HG02759 (cell line): ENCODE data around the gene CRNKL1.
"Not testable (repeated sequence)": the region's sequence is repeated elsewhere in the genome, so short reads cannot be mapped to it uniquely, and the experiment has no call there.

Source experiments
- ATAC-seq: cut with Tn5 transposase; IDR thresholded peaks from one replicate; pipeline ENCODE4 v1.9.1; 2021; ENCODE audit warnings: mild to moderate bottlenecking, moderate library complexity; ENCODE audit not compliant: unreplicated experiment

Gene CRNKL1

DNA sequence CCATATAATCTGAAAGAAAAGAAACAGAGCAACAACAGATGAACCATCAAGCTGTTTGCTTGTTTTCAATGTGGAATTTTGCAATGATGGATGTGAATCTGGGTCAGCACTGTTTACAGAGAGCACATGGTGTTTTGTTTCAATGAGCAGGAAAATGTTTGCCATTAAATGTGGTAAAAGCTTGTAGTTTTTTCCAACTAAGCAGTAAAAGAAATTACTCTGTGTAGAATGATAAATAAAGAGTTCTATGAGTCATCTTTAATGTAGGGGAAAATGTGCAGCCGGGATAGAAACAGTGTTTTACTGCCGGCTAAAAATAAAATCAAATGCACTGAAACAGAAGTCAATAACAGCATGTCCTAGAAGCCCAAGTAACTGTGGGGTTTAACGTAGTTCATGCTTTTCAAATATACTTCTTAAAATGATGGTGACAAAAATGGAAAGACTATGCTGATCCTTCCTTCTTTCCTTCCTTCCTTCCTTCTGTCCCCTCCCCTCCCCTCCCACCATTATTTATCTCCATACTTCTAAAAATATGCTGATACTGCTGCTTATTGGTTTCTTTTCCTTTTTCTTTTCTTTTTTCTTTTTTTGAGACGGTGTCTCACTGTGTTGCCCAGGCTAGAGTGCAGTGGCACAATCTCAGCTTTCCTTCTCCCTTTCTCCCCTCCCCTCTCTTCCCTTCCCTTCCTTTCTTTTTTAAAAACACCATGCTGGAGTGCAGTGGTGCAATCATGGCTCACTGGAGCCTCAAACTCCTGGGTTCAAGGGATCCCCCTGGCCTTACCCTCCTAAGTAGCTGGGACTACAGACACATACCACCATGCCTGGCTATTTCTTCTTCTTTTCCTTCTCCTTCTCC, 41.4 kb downstream of the CRNKL1 start:
- ATAC-seq = no peak

DNA sequence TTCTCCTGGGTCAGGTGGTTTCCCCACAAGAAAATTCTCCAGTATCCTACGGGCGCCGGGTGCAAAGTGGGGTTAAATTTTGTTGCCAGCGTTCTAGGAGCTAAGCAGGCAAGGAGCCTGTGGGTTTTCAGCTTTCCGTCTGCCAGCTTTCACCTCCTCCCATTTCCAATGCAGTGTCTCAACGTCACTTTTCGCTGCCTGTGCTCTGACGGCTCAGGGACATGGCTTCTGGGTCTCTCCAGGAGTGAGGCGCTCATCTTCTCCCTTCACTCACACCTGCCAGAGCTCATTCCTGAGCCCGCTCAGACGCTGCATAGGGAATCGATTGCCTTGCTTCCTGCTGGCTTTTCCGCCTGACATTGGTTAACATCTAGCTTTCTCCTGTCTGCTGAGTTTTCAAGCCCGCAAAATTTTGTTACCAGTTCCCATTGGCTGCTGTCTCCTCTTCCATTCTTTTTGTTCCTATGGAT, 42.4 kb downstream of the CRNKL1 start:
- no peak for ATAC-seq

DNA sequence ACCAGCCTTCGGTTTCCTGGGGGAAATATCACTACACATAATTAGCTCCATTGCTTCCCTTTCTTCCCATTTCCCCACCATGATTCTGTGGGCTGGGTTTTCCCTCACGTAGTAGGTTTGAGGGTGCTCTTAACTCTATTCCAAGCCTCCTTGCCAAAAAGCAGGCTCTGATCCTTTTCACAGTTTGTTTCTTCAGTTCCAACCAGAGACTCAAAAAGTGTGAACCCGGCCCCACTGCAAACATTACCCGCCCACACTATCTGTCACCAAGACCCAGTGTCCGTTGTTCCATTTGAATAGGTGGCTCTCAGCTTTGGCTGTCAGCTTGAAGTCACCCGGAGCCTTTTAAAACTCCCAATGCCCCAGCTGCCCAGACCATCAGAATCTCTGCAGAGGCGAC, 46.9 kb downstream of the CRNKL1 start:
- no peak for ATAC-seq

DNA sequence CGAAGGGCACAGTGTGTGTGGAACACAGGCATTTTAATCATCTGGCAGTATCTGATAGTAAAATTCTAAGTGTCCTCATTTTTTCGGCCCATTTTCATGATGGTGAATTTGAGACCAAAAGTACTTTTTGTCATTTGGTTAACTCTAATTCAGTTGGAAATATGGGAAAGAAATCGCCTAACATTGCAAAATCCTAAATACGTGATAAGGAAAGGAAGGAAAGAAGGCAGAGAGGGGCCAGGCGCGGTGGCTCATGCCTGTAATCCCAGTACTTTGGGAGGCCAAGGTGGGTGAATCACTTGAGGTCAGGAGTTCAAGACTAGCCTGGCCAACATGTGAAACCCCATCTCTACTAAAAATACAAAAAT, 48.3 kb downstream of the CRNKL1 start:
- ATAC-seq = not testable (repeated sequence)

DNA sequence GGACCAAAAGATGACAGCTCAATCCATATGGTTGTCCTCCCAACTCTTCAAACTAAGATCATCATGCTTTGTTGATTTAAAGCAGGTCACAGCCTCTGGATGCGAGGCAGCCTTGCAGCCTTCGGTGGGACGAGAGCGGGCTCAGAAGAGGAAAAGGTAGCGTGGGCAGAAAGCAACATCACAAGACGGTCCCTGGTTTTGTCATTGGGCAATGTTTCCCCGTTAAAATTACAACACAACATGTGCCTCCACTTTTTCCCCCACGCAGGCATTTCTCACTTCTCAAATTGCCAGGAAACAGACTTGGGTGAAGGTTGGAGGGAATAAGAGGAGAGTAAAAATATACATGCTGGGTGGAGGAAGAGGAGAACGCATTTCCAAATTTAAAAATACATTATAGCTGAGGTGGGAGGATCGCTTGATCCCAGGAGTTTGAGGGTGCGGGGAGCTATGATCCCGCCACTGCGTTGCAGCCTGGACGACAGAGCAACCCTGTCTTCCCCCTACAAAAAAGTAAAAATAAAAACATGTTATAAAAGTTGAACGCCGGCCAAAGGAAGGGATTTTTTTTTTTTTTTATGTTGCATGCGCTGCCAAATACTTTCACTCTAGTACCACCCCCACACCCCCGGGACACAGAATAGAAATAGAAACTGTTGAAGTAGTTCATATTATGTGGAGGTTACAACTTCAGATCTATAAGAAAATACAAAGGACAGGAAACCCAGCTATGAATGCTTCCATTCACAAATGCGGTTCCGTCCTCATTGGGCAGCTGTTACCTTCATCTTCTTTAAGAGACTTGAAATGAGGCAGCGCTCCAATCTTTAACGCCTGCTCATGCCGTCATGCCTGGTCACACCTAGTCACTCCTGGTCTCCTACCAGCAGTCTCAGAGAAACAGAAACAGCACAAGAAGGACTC, 49.0 kb downstream of the CRNKL1 start:
- no peak for ATAC-seq

DNA sequence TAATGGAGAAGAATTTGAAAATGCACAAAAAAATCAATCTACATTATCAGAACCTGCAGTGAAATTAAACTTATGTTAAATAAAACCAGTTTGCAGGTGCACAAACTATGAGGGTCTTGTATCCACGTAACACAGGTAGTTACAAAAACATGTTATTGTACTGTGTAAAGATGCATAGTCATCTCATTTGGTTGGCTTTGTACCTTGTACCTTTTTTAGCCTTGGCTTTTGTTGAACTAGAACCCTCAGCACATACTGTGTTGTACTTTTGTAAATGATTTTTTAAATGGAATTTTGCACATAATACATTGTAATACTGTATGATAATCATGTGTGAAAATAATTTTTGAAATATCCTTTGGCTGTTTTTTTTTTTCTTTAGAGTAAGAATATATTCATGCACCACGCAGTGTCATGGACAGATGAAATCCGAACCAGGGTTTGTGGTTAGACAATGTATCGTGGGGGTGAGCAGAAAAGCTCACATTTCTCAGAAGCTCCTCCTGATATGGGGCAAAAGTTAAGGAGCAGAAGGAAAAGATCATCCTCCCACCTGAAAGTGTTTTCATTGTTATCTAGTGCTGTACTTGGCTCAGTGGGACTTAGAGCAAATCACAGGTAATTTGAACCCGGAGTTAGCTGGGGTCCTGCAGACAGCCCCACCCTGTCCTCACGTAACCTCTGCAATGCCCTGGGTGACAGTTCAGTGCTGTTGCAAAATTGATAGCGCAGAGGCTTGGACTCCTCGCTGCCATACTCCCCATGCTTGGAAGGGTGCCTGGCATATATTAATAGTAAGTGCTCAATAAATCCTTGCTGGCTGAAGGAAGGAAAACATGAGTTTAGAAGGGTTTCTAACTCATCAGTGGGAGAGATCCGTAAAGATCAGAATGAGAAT, 49.9 kb downstream of the CRNKL1 start:
- no peak for ATAC-seq

DNA sequence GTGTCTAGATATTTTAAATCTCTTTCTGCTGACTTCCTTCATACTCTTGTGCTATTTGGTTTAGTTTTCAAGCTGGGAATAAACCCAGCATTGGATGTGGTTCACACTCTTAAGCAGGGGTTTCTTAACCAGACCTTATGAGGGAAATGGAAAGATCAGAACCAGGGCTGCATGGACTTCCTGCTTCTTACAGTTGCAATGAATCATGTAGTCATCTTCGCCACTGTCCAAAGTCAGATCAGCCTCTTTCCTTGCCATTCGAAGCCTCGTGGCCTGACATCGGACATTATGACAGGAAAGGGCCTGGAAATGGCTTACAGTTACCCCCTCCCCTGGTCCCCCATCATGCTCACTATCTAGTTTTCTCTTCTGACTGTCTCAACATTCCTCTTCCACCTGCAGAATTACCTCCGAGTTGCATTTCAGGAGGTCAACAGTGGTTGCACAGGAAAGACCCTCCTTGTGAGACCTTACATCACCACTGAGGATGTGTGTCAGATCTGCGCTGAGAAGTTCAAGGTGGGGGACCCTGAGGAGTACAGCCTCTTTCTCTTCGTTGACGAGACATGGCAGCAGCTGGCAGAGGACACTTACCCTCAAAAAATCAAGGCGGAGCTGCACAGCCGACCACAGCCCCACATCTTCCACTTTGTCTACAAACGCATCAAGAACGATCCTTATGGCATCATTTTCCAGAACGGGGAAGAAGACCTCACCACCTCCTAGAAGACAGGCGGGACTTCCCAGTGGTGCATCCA, 51.9 kb downstream of the CRNKL1 start:
- ATAC-seq = no peak

DNA sequence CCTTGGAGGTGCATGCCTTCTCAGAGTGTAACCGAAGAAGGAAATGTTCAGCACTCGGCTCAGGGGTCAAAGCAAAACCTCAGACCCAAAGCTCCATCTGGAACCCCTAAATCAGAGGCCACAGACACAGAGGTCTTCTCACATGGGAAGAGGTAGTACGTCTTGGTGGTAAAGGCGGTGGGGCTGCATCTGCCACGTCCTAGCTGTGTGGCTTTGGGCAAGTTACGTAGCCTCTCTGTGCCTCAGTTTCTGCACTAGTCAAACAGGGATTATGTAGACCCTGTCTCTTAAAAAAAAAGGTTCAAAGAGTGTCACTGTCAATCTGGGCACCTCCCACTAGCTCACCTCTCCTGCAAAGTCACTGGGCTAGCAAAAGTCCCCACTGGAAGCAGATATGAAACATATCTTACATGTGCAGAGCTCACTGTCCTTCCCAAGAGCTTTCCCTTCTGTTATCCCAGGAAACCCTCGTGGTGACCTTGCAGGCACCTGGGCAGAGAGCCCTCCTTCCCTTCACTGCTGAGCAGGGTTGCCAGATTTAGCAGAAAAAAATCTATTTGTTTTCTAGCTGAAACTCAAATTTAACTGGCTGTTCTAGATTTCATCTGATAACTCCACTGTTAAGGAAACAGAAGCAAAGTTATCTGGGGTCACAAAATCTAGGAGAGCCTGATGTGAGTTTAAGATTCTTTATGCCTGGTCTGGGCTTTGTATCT, 53.1 kb downstream of the CRNKL1 start:
- no peak for ATAC-seq

DNA sequence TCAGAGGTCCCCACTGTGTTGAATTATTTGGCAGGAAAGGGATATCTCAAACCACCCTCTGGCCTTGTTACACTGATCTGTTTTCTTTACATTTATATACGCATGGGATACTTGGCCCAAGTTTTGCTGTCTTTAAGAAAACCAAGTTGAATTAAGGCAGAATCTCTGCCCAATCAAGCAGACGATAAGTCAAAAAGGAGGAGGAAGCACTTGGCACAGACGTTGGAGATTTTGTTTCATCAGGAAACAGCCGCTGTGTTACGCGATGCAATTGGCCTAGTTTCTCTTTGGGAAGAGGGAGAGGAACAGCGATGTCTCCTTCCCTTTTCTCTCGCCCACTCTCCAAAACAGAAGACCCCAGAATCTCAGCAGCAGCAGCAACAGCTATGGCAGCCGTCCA, 55.3 kb downstream of the CRNKL1 start:
- ATAC-seq = no peak

DNA sequence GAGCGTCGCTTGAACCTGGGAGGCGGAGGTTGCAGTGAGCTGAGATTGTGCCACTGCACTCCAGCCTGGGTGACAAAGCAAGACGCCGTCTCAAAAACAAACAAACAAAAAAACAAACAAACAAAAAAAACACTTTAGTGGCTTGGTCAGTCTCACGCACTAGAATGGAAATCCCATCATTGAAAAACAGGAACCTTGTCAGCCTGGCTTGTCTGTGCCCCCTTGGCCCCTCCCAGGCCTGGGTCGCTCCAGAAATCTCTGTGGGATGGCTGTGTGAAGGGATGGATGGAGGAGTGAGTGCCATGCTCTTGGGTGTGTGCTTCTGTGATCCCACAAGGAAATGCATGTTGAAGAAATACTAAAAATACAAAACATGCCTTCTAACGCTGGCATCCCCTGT, 56.0 kb downstream of the CRNKL1 start:
- no peak for ATAC-seq

DNA sequence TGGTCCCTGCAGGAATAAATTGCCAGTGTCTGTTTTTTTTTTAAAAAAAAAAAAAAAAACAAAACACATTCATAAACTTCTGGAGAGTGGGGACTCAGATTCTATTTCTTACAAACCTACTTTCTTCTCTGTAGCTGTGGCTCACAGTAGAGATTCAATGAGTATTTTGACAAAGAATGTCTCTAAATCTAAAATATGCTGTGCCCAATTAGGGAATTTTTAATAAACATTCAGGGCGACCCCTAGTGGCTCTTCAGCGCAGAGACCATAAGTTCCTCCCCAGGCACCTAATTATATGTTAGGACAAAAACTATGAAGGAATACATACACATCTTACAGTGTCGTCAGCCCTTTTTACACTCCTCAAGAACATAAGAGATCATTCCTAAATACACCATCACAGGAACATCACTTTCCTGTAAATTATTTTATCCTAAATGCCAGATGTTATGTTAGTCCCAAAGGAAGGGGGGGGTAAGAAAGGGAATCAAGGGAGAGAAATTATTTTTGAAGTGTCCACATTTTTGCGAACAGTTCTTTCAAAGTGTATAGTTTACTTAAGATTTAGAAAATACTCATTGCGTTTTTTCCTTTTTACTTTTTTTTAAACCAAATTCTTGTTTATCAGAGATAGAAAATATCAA, 56.9 kb downstream of the CRNKL1 start:
- ATAC-seq = no peak

DNA sequence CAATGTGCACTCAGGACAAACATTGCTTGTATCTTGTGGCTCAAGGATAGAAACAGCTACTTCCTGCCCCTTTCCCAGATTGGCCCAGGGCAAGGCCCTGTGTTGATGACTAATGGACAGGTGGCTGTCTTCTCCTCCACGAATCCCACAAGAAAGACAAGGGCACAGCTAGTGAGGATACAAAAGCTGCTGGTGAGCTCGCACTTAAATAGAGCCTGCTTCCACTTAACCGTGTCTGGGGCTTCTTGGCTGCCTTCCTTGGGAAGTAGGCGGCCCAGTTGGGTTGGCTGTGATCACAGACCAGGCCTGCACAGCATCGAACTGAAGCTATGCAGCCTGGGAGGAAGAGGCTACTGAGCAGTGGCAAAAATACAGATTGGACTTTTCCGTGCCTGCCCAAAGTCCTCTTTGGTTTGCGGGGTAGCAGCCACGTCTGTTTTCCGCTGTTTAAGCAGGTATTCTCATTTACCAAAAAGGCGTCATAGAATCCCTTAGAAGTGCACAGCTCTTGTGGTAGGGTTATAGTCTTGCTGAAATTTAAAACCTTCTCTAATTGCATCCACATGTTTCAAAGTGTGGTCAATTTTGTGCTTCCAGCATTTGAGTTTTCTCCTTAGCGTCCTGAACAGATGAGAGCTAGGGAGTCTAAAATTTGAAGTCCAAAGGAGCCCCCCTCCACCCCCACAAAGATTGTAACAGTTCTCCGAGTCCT, 58.2 kb downstream of the CRNKL1 start:
- no peak for ATAC-seq

DNA sequence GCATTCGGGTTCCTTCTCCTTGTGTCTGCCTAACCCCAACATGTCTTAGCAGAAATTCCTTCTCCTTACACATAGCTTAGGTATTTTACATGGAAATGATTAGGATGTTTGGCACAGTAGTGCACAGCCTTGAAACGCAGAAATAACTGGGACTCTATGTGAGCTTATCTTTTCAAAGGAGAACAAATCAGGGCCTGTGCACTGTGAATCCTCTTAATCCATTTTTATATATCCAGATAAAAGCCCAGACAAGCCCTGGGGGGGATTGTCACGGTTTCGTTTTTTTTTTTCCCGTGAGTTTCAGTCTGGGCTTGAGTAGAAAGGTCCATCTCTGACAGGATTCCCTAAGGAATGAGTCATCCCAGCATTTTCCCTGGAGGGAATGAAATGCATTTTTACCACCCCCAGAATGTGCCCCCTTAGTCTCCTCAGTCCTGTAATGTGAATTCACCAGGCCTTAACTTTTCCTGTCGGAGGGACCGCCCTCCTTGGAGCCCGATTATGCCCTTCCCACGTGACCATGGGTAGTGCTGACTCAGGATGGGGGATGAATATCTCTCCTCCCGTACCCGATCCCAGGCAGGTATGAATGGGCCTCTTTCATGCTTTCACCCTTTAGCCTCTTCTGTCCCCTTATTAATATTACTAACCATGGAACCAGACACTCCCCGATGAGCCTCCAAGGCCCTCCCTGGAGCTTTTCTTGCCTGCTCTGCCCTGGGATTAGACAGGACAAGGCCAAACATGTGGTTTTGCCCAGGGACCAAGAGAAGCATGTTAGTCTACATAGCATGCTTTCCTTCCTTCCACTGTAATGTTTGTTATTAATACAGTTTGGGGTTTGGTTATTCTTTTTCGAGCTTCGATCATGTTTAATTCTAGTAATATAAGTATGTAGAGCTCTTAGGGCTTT, 59.0 kb downstream of the CRNKL1 start:
- ATAC-seq = no peak

DNA sequence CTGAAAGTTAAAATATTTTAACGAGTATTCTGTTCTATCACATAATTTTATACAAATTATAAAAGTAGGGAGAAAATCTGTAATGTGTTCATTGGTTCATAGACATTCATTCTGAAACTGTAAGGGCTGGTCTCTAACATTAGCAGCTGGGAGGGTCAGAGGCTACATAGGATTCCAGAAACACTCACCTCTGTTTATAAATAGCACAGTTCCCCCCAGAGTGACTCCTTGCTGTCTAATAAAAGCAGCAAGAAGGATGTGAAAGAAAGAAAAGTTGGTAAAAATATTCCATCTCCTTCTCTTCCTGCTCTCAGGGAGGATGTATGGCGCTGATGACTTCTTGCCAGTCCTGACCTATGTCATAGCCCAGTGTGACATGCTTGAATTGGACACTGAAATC, 60.4 kb downstream of the CRNKL1 start:
- no peak for ATAC-seq

DNA sequence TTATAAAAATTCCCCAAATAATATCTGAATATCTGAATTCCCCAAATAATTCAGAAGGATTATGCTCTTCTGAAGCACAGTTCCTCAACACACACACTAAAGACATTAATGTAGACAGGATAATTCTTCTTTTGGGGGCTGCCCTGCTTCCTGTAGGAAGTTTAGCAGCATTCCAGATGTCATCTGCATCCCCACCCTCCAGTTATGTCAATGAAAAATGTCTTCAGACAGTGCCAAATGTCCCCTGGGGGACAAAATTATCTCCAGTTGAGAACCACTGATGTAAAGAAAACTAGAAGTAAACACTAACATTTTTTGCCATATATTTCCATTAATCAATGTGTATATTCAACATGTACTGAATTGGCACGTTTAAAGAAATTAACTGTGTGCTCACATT, 61.0 kb downstream of the CRNKL1 start:
- no peak for ATAC-seq

DNA sequence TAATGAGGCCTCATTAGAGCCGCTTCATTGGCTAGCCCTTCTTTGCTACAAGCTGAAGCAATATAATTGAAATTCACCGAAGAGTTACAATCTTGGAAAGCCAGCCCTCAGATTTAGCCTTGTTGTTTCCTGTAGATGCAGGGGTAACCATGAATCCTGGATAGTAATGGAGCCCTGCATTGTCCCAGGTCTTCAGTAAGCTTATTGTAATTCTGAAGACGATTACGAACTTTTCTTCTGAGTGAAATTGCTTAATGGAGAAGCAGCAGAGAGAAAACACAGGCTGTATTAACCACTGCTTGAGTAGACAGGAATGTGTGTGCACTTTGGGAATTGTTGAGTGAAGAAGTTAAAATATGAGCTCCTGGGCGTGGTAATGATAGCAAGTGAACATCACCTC, 61.4 kb downstream of the CRNKL1 start:
- ATAC-seq = no peak

DNA sequence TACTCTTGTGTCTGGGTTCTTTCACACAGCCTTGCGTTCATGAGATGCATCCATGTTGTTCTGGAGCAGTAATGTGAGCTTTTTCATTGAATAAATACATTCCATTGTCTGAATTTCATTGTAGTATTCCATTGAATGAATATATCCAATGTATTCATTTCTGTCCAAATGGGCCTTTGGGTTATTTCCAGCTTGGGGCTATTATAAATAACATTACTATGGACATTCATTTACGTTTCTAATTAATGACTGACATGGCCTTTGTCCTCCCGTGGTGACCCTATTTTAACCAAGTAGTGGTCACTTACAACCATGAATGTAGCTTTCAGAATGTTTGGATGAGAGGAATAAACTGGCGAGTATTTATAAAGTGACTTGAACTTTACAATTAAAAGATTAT, 65.2 kb downstream of the CRNKL1 start:
- no peak for ATAC-seq
